M059J (cell line): ENCODE results near the gene RAB15. TPM values are rescaled to one million over a fixed set of nuclear protein-coding genes. Genes with fewer than 3 reads are reported as not detected.

Experiments
- DNase-seq: peaks from one replicate; pipeline ENCODE4 v3.0.0-alpha.2; 2012; ENCODE audit warnings: low read depth
- total RNA-seq: library from RNA; depleted of rRNA; stranded (reverse); fragments of >200 nt; shearing (Covaris generic); gene quantifications from 2 replicates; pipeline ENCODE4 v1.2.3, GENCODE V29; 2014

RAB15 gene
- total RNA-seq, 1 experiment from 2014 or later, result 6.3 TPM

DNA sequence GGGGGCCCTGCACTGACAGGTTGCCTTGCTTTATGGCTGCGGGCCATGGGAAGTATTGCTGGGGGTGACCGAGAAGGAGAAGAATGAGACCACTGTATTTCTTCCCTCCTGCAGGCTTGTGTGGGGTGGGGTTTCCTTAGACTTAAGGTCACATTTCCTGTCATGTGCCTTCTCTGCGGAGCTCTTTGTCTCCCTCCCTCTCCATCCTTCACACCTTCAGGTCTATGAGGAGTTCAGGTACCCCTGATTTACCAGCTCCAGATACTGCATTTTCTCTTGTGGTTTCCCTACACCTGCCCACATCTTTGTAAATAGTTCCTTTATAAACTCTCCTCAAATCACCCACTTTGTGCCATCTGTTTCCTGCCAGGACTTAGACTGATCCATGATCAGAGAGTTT, 18.2 kb upstream of the RAB15 start:
- no peak for DNase-seq

DNA sequence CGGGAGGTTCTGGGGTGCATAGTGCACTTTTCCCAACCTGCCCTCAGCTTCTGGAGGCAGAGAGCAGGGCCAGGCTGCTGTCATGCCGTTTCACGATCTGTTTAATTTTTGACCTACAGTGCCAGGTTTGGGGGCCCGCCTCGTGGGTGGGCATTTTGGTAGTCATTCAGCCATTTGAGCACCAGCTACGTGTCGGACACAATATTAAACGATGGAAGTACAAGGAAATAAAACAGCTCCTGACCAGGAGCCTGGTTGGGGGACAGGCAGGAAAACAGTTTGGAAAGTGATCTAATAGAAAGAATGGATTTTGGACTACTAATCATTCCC, 15.3 kb upstream of the RAB15 start:
- DNase-seq, result peak; percentile 16

DNA sequence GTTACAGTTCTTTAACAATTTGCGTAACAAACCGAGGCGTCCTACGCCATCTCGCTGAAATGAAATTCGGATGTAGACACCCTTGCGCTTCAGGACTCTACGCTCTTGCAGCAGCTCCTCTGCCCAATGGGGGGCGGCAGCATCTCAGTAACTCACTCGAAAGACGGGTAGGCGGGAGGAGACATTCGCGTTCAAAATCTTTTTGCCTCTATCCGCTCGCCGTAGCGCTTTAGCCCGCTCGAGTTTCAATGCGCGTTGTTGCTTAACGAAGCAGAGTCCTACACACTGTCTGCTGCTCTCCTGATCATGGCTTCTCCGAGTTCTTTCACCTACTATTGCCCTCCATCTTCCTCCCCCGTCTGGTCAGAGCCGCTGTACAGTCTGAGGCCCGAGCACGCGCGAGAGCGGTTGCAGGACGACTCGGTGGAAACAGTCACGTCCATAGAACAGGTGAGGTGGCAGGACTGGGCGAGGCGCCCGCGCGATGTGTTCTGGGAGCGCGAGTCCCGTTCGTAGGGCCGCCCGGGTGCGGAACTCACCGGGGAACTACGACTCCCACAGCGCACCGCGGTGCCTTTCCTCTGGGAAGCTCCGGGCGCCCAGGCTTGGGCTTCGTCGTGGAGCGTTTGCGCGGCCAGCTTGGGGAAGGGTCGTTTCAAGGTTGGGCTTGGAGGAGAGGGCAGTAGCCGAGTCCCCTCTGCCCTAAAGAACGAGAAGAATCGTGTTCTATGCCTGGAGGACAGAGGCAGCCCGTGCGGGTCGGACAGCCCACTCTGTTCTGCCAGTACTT, 14.7 kb upstream of the RAB15 start, which contains the start of gene FNTB:
FNTB (plus strand) TSS at position 248 of the 790 bp plus-strand sequence; CDS start at position 307, 59 bp downstream.
- DNase-seq, result peak; percentile 94

- DNase-seq, result peak; percentile 62
Measured at GRCh38 chr14:64983439-64984310, 11.5 kb upstream of the RAB15 start.

DNA sequence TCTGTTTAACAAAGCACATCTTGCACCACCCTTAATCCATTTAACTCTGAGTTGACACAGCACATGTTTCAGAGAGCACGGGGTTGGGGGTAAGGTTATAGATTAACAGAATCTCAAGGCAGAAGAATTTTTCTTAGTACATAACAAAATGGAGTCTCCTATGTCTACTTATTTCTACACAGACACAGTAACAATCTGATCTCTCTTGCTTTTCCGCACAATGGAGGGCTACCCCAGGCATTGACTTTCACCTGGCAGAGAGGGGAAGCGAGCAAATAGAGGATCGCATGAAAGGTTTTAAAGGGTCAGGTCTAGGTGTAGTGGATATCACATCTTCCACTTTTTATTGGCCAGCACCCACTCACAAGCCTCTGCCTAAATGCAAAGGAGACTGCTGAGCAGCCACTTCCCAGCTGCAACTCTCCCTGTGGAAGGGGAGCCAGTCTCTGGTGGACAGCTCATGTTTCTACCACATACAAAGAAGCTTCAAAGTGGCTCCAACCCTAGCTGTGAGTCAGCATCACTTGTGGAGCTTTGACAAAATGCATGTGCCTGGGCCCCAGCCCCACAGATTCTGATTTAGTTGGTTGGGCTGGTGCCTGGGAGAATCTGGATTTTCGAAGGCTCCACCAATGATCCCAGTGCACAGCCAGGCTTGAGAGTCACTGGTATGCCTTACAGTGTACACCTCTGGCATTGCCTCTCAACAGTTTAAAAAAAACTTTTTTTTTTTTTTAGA, 7.4 kb upstream of the RAB15 start:
- peak; percentile 46 for DNase-seq

DNA sequence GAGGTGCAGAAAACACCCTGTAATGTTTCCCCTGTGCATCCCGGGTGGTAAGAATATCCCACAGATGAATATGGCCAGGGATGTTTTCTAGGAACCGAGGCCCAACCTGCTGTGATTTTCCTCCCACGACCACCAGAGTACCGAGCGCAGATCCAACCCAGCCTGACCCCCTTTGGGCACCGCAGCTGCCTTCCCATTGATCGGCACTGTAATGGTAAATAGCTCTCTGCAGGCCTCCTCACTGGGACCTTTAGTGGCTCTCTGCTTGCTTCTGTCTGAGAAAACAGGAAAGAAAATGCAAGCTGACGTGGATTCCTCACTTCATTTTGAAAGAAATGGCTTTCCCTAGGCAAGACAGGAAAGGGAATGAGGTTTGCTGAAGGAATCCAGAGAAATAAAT, 2.4 kb upstream of the RAB15 start:
- DNase-seq, result no peak

DNA sequence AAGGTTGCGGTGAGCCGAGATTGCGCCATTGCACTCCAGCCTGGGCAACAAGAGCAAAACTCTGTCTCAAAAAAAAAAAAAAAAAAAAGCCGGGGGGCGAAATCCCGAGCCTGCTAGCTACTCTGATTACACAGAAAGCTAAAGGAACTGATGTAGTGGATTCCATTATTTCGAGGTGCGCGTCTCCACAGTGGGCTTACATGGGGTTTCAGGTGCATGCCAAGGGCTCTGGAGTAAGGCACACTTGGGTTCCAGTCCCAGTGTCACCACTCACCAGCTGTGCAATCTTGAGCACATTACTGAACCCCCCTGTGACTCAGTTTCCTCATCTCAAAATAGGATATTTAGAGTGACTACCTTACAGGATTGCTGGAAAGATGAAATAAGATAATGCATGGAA, 1.7 kb upstream of the RAB15 start:
- DNase-seq, result no peak

DNA sequence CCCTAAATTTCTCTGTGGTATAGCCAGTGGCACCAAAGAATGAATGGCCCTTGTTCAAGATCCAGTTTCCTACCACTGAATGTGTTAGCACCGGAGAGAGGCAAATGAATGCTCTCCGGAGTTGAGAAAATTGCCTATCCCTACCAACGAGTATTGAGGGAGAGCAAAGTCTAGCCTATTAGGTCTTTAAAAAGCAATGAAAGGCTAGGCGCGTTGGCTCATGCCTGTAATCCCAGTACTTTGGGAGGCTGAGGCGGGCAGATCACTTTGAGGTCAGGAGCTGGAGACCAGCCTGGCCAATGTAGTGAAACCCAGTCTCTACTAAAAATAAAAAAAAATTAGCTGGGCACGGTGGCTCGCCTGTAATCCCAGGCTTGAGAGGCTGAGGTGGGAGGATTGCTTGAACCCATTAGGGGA, 898 bp upstream of the RAB15 start:
- DNase-seq, result no peak

- no peak for DNase-seq
Measured at GRCh38 chr14:64971491-64971942, 619 bp downstream of the RAB15 start.

GRCh38 chr14:64970776-64971477, 1.2 kb downstream of the RAB15 start:
- peak; percentile 65 for DNase-seq

GRCh38 chr14:64970041-64970440, 2.1 kb downstream of the RAB15 start:
- DNase-seq, result no peak

- DNase-seq, result no peak
Measured at GRCh38 chr14:64968651-64969050, 3.5 kb downstream of the RAB15 start.

GRCh38 chr14:64968167-64968566, 4.0 kb downstream of the RAB15 start:
- no peak for DNase-seq

DNA sequence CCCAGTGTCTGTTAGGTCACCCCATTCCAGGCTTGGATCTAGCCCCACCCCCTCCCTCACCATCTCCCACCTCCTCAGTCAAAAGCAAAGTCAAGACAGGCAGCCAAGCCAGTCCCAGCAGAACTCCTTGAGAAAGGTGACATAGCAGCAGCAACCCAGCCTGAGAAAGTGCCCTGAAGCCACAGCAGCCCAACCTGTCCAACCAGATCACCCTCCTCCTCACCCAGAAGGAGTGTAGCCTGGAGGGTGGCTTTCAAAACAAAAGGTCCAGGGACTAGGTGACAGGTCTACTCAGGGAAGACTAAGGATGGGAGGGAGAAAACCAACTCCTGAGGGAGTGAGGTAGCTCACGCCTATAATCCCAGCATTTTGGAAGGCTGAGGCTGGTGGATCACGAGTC, 5.2 kb downstream of the RAB15 start:
- DNase-seq, result no peak

- DNase-seq, result no peak
Measured at GRCh38 chr14:64965356-64966000, 6.7 kb downstream of the RAB15 start.

DNA sequence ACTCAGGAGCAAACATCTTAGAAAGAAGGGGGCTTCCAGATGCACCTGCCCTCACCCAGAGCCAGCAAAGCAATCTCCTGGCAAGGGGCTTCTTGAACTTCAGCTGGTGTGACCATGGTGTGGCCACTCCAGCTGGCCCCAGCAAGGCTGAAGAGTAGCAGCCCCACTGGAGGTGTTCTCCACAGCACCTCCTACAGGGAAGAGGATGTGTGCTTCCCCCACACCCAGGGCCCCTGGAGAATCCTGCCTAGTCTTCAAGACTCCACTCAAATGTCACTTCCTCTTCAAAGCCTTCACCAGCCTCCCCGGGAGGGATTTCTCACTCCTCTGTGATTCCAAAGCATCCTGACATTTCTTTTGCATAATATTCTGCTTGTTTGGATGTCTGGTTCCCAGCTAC, 8.5 kb downstream of the RAB15 start:
- no peak for DNase-seq

DNA sequence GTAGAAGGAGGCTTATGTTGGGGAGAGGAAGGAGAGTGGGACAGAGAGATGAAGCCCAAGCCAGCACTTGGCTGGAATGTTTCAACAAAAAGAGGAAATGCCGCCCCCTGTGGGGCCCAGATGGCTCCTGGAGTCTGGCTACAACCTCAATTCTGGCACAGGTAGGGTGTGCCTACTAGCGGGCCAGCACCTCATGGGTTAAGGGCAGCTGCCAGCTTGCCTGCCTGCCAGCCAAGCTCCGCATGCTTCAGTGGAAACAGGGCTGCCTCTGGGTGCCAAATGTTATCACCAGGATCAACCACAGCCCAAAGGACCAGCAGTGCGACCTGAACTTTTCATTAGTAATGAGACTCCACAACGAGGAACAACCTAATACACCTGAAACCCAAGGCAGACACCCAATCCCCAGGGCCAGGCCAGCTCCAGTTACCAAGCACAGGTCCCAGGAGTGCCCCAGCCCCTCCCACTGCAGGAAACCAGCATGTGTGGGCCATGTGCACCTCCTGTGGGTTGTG, 11.3 kb downstream of the RAB15 start:
- no peak for DNase-seq

DNA sequence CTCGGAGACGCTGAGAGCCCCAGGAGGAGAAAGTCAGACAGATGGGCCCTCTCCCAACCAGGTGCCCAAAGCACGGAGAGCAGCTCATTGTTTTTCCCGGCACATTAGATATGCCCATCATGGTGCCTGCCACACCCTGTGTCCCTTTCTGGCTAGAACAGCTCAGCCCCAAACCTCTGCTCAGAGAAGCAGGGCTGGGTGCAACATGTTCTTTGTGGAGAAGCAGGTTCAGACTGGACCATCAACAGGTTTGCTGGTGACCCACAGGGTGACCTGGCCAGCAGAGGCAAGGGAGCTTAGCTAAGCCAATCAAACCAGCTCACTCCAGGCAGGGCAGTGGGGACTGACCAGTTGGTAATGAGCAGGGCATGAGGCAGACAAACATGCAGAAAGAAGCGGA, 13.4 kb downstream of the RAB15 start:
- no peak for DNase-seq

- DNase-seq, result no peak
Measured at GRCh38 chr14:64958201-64958600, 13.9 kb downstream of the RAB15 start.

GRCh38 chr14:64956697-64957406, 15.3 kb downstream of the RAB15 start:
- no peak for DNase-seq
